Measurements from ENCODE around the gene MRPS25.

Gene MRPS25

DNA sequence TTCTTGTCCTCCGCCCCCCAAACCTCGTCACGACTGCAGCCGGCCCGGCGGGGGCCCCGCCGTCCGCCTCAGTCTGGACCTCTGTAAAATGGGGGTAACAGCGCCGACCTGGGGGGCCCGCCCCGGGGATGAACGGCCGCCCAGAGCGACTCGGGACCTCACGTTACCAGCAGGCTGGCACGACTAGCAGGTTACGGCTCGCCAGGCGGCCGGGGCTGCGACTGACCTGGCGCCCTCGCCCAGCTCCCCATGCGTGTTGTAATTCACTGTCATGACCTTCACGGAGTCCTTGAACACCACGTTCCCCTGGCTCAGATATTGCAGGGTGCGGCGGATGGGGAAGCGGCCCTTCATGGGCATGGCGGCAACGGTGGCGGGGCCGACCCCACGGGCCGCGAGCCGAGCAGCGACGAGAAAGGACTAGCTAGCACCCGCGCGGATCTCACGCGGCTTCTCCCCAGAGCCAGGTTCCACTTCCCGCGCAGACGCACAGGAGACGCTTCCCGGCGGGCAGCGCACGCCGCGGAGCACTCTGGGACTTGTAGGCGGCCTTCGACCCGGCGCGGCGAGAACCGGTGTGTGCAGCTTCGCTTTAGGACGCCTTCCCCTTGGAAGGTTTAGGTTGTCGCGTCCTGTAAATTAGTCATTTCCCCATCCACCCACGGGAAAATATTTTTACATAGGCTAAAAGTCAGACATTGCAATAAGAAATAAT is at the start of gene MRPS25:
Gene MRPS25, minus strand, starts transcription at position 481 of the 715 bp plus-strand sequence. Its CDS starts 121 bp downstream, at position 360.
- peak; percentile 87 to 89 for DNase-seq

DNA sequence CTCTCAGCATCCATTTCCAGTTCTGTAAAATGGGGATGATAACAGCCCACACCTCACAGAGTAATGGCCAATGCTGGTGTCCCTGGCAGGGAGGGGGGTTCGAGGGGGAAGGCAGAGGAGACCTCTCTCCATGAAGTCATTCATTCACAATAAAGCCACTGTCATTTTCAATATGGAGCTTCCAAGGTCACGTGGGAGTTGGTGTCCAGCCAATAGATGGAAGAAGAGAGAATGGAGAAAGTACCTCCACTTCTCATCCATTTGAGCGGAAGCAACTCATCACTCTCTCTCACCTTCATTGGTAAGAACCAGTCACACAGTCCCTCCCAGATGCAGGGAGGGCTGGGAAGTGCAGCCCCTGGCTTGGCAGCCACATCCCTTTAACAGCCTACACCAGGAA is 48.8 kb upstream of the MRPS25 start:
- no peak for DNase-seq

DNA sequence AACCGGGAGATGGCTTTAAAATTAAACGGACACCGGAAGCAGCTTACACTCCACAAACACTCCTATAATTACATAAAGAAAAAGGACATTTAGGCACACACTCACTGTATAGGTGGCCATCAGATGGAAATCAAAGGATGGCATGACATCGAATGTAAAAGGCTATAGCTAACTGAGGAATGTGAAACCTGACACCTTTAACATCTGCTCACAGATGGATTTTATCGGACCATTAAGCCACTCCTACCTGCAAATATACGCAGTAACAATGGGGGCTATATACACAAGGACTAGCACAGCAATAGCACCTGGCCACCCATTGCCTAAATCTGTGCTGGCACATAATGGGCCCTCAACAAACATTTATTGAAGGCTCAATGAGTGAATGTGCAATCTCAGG is 48.4 kb upstream of the MRPS25 start:
- no peak for DNase-seq

DNA sequence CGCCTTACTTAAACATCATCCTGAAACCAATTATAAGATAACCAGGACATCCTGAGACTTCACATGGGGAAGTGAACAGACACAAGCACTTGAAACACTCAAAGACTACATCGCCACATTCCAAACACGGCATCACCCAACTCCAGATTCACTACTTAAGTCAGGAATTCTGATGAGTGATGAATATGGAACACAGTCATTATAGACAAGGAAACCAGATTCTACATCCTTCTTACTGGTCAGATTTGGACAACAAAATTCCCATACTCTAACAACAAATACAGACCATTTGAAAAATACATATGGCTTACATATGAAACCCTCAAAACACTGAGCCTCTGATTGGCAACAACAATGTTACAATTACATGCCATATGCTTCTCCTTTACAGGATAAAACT is 46.9 kb upstream of the MRPS25 start:
- no peak for DNase-seq

DNA sequence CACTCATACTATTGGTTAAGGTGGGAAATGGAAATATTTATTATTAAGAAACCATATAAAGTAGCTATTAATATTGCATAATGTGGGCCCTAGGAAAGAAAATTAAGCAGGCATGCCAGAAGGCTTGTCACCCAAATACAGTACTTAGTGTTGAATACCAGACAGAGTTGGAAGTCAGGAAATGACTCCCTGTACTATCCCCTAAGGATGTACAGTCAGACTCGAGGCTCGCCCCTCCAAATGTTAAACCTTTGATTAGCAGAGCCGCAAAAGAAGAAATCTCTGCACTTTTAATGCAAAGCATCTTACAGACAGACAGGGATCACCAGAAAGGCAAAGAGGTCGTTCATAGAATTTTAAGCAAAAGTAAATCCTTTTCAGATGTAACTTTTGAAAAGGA is 45.1 kb upstream of the MRPS25 start:
- DNase-seq, result no peak

DNA sequence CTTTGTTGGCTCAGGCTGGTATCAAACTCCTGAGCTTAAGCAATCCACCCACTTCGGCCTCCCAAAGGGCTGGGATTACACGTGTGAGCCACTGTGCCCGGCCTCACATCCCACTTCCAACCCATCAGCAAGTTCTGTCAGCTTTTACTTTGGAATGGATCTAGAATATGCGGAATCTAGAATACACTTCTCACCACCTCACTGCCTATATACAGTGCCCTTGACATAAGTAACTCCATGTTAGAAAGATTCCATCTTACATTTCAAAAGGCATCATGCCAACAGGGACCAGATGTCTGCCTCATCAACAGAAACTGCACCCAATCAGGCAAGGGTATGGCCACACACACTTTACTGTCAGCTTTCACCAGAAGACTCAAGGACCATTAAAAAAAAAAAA is 43.8 kb upstream of the MRPS25 start:
- DNase-seq, result no peak

DNA sequence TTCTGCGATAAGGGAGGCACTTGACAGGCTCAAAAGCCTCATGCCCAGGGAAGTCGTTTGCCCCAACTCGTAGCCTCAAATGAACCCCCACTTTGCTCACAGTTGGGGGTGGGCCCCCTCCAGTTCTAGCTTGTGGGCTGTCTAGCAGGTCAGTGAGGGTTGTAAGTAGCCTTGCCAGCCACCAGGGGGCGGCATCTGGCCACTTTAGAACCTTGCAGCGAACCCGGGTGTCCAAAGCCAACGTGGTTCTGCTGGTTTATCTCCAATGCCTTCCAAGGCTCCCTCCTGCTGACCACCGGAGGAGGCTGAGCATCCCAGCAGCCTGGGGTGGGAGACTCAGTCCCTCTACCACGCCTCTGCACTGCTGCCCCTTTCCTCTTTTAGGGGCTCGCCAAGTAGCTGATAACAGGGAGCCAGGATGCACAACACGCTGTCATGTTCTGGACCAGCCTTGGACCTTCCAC is 43.0 kb upstream of the MRPS25 start:
- DNase-seq, result peak; percentile 63

DNA sequence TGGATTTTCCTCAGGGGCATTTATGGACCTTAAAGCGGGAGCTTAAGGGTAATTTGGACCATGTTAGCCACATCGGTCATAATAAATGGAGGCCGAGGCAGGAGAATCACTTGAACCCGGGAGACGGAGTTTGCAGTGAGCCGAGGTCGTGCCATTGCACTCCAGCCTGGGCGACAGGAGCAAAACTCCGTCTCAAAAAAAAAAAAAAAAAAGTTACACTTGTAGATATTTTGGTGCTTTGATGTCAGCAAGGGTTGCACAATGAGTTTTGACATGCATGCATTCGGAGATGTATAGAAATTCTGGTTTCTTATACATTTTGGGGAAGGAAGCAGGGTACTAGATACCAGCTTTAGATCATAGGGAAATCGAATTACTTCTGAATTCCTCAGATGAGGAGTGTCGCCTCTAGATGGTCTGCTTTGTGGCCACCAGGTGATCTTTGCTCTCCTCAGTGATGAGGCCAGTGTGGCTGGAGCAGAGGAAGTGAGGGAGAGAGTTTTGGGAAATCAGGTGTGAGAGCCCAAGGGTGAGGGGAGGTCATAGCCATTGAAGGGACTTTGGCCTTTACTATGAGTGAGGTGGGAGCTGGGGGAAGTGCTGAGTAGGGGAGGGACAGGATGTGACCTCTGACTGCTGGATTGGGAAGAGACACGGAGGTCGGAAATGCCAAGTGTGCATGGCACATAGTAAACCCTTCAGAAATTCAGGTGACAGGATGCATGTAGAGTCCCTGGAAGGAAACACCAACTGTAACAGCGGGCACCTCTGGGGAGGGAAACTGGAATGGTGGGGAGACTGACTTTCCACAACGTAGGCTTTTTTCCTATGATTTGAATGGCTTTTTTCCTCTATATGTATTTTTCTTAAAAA is 42.2 kb upstream of the MRPS25 start:
- DNase-seq, result no peak

DNA sequence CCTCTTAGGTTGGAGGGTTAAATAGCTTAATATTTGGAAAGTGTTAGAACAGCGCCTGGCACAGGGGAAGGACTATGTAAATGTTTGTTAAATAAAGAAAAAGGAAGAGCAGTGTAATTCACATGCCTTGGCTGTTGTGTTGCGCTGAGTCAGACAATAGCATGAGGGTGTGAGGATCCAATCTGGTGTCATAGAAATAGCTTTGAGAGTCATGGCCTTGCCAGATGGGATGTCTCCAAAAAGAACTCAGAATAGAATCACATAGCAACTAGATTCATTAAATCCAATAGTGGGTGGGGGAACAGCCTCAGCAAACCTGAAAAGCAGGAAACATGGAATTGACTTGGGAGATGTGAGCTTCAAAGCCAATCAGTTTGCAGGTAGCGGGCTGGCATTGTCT is 37.7 kb upstream of the MRPS25 start:
- no peak for DNase-seq

DNA sequence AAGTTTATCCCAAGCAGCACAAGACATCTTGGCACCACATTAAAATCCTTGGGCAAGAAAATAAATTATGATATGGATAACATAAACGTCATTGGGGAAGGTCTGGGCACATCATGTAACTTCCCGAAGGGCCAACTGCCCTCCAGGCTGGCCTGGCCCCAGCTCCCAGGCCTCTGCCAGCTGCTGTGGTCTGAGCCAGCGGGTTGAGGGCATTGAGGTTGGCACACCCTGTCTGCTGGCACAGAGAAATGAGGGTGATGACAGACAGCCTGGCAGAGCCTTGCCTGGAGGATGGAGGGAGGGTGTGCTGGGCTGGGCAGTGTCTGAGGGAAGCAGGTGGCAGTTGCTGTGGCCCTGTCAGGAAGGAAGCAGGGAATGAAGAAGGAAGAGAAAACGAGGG is 37.1 kb upstream of the MRPS25 start:
- DNase-seq, result no peak

DNA sequence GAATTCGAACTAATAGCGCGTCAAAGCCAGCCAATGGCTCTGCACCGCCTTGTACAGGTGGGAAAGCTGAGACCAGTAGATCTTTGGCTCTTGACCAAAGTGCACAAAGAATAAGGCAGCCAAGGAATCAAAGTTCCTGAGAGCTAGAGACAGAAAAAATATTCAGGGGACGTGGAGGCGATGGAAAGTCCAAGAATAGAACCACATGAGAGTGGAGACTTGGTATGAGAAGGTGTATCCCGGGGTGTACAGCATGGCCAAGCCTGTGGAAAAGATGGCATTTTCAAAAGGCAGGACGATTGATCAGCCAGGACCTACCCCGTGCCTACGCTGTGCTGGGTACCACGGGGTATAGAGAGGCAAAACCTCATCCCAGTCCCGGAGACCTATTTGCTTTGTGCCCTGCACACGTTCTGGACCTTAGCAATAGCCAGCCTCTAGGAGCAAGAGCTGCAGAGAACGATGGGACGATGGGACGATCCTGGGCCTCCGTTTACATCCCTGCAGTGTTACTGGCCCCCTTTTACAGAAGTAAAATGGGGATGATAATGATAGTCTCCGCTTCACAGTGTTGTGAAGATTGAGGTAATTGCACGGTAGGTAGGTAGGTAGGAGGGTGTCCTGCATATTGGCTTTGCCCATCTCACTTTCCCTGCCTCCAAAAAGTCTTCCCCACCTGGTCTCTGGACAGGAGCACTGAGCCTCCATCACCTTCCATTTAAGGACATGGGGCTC is 34.4 kb upstream of the MRPS25 start:
- peak in 1 of 2 experiments; percentile 7 for DNase-seq

DNA sequence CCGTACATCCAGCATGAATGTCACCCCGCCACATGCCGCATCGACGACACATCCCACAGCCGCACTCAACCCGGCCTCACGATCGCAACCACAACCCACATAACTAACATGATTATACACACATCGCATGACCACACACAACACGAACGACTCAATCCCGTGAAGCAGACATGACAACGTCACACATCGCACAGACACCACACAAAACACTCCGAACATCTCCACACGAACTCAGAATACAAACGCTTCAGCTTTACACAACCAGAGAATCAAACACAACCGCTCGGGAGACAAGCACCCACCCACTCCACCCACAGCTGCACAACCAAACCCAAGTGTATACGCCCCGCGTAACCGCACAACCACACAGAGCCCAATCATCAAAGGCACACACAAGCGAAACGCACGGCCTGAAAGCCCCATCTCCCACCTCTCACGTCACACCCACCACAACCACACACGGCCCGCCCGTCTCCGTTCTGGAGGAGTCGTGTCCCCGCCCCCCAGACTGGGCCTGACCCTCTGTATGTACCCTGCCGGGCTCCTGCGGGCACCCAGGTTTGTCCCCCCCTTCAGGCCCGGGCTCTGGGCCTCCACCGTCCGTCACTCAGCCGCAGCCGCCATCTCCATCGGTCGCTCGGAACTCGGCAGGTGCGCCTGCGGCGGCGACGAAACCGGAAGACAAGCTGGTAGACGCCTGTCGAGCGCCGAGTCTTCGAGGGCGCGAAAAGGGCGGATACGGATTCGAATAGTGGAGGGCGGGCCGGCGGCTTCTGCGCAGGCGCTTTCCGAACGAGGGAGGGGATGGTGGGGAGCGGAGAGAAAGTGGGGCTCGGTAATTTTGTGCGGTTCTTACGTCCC is 33.6 kb upstream of the MRPS25 start, which contains the start of gene RBSN:
Gene RBSN, minus strand, starts transcription at position 646 of the 861 bp plus-strand sequence. CDS start 3,028 bp downstream, outside the sequence.
- DNase-seq, result peak; percentile 92 to 93

DNA sequence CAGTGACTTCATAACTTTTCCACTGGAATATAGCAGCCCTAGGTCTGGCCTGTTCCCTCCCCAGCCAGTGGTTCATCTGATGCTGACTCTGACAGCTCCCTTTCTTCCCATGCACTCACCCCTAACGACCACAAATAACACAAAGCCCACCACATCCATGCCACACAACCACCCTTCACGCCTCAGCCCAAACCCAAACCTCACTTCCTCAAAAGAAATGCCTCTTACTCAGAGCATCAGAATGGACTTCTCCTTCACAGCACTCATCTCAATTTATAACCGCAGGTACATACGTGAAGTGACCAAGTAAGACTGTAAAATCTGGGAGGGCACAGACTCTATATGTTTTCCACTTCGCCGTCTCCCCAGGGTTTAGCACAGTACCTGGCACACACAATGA is 32.8 kb upstream of the MRPS25 start:
- no peak for DNase-seq

DNA sequence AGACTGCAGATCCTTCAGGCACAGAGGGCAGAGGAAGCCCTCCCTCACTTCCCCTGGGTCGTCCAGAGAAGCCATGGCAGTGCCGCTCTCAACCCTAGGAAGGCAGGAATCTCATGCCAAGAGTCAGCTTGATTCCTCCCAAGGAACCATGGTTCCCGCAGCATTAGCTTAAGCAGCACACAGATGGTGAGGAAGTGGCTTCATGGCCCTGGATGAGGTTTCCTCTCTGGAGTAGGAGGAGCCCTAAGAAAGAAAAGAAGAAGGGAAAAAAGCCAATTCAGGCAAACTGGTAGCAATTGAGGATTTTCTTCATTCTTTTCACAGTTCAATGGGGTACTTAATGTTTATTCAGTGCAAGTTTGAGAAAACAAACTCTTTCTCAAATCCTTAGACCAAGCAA is 30.9 kb upstream of the MRPS25 start:
- DNase-seq, result no peak

DNA sequence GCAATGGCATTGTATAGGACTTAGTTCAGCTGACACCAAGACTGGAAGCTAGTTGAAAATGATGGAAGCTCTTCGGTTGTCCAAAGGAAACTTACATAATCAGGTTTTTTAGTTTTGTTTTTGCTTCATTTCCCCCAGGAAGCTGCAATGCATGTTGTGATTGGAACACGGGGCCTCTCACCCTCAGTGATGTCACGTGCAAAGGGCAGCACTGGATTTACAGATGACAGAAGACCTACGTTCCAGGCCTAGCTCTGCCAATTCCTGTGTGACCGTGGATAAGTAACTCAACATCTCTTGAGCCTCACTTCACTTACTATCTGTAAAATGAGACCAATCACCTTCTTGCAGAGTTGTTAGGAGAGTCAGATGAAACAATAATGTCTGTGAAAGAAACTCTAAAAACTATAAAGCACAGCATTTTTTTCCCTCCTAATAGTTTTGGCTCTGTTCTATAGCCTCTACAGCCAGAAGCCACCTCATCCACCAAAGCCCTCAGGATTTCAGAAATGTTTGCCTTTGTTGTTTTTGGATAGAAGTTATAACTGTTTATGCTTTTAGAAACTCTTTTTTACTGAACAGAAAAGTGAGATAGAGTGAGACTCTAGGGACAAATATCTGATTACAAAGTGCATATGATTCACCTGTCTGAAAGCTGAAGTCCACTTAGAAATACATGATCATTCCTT is 29.2 kb upstream of the MRPS25 start:
- DNase-seq, result no peak

DNA sequence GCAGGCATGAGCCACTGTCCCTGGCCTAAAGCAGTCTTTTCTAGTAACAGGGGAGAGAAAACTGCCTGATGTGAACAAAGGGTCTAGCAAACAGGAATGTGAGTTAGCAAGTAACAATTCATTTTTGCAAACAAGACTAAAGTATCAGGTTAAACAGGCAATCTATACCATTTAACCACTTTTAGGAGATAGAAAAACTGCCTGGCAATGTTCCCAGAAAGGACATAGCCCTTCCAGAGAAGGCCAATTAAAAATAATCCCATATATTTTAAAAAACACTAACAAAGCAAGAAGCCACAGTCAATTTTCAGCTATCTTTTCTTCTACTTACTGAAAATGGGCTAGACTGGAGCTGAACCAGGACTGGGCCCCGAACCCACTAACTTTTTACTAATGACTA is 27.6 kb upstream of the MRPS25 start:
- no peak for DNase-seq

DNA sequence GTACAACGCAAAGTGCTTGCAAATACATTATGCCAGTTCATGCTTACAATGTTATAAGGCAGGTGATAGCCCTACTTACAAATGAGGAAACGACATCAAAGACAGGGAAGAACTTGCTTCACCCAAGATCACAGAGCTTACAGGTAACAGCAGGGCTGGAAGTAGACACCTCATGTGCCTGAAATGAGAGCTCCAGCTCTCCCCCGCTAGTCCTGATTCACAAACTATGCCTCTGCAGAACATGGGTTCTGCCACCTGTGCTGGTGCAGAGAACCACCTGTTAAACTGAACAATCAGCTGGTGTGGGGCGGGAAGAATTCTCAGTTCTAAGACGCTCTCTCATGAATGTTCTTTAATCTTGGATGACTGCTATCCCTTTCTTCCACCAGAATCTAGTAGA is 26.5 kb upstream of the MRPS25 start:
- DNase-seq, result no peak

DNA sequence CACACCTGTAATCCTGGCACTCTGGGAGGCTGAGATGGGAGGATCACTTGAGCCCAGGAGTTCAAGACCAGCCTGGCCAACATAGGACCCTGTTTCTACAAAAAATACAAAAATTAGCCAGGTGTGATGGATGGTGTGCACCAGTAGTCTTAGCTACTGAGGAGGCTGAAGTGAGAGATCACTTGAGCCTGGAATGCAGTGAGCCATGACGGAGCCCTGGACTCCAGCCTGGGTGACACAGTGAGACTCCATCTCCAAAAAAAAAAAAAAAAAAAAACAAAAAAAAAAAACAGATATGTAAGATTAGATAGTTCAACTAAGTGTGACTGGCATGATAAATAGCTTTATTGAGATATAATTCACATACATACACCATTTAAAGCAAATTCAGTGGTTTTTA is 24.1 kb upstream of the MRPS25 start:
- DNase-seq, result no peak

DNA sequence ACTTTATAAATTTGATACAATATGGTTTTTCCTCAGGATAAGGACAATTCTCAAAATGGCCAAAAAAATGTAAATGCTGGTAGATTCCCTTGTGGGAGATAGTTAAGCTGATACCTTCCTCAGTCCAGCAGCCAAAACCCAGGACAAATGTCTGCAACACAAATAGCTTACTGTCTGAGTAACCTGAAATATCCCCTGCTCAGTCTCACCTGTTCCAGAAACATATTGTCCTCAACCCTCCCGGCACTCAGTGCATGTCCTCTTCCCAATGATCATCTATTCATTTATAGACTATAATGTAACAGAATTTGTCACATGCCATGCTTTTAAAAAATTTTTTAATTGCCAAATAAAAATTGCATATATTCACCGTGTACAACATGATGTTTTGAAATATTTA is 21.6 kb upstream of the MRPS25 start:
- DNase-seq, result no peak

DNA sequence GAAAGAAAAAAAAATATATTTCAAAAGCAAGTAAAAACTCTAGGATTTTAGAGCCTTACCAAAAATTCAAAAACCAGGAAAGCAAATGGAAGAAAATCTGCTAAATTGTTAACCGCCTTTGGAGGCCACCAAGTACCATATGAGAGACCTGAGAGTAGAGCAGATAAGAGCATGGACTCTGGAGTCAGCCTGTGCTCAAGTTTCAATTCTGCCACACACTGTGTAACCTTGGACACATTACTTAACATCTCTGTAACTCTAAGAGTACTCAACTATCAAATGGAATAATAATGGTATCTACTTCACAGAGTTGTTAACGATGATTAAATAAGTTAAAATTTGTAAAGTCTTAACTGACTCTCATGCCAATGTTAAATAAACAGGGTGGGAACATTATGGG is 21.1 kb upstream of the MRPS25 start:
- no peak for DNase-seq

DNA sequence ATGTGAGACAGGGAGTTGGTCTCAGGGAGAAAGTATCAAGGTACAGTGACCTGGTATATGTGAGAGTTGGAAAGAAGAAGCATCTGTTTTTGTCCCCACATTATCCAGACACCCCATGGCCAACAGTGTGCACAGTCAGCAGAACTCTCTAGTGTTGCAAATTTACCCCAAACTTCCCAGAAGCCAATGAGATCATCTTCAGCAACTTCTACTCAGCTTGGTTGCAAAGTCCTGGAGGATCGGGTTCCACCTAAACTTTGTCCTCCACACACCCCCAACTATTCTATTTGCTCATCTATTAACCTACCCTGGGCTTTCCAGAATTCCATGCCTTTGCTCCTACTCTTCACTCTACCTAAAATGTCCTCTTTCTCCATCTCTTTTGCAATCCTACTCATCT is 18.1 kb upstream of the MRPS25 start:
- DNase-seq, result no peak

Data from activated CD4-positive, alpha-beta T cell treated with anti-CD3 and anti-CD28 coated beads, Interleukin-2, amount 50 U/mL, for 4 hours (primary cell).